HG02938 (cell line): ENCODE measurements around the gene VSTM2L.

ENCODE experiments used
- ATAC-seq: cut with Tn5 transposase; IDR thresholded peaks from one replicate; pipeline ENCODE4 v1.9.1; 2021; ENCODE audit warnings: mild to moderate bottlenecking, moderate library complexity; ENCODE audit not compliant: unreplicated experiment

Gene VSTM2L

DNA sequence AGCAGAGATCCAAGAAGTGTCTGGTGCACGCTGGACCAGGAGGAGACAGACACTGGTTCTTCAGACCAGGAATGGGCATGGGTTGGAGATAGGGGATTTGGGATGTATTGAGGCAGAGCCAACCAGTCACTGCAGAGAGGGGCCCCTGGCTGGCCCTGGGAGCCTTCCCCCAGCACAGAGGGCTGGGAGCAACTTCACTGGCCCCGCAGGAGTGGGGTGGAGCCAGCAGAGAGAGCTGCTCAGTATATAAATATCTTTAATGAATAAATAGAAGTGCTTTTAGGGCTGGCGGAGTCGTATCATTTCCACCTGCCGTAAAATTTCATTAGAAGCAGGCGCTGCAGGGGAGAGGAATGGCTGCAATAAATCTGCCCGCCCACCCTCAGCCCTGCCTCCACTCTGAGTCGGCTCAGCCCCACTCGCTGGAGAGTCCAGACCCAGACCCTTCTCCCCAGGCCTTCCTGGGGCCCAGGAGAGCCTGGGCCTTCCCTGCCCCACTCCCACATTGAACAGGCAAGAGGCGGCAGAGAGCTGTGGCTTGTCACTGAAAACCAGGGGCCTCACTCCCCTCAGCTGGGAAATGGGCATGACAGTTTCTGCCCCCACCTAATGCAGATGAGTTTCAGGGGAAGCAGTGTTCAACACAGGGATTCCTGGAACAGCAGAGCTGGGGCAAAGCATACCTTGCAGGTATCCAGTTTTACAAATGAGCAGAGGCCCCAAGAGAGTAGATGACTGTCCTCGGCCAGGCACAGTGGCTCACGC is 23.9 kb upstream of the VSTM2L start:
- ATAC-seq, result no peak

DNA sequence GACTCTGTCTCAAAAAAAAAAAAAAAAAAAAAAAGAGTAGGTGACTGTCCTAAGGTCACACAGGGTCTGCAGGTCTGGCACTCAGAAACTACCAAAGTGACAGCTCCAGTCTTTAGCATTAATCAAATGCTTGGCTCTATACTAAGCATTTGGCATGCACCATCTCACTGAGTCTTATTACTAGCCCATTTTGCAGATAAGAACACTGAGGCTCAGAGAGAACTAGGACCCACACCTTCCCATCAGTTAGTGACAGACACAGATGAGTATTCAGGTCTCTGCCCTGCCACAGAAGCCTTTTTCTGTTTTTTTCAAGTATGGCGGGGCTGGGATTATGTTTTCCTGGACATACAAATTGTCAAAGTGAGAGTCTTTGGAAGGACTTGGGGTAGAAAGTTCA is 23.1 kb upstream of the VSTM2L start:
- no peak for ATAC-seq

DNA sequence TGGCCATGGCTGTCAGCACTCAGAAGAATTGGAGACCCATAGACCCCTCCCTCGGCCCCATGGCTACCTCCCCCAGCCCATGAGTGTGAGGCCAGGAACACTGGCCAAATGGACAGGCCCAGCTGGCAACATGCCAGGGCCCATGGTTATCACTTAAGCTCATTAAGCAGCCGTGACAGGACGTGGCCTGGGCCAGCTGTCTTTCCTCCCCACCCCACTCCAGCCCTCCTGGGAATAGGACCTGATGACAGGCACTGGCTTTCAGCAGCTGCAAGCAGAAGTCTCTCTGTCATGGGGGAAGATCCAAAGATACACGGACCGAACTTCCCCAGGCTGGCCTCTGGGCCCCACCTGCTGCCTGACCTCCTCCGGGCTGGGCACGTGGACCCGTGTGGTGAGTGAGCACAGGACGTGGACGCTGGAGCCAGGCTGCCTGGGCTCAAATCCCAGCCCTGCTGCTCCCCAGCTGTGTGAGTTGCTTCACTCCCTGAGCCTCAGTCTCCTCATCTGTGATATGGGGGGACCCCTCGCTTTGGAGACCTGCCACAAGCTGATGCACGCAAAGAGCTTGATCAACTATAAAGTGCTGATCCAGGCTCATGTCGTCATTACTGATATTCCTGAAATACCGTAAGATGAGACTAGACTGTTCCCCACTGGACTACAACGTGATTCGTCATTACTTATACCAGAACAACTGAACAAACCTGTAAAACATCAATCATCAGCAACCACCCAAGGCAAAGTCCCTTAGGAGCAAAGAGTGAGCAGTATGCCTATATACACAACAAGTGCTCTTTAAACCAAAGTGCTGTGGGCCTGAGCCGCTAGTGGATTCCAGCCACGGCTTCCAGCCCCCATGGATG is 22.0 kb upstream of the VSTM2L start:
- no peak for ATAC-seq

DNA sequence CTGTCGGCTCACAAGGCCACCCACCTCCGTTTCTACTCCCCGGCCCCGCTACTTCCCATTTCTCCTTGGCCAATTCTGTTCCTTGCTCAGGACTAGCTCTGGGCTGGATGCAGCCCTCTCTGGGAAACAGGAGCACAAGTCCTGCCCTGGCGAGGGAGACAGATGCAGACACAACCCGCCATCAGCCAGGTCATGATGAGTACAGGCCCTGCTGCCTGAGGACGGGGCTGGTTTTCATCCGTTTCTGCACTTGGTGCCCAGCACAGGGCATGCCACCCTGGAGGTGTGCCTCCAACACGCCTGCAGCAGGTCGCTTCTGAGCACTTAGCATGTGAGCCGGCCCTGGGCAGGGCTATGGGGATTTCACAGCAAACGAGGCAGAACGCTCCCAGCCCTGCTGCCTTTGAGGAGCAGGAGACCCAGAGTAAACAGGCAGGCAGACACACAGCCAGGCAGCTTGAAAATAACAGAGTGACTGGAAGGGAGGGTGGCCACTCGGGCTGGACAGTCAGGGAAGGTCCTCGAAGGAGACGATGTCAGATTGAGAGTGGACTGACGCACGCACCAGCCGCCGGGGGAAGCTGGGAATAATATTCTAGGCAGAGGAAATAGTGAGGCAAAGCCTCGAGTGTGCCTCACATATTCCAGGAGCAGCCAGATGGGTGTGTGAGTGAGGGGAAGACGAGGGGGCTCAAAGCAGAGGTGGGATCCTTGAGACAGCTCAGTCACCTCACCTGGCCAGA is 21.2 kb upstream of the VSTM2L start:
- ATAC-seq, result no peak

DNA sequence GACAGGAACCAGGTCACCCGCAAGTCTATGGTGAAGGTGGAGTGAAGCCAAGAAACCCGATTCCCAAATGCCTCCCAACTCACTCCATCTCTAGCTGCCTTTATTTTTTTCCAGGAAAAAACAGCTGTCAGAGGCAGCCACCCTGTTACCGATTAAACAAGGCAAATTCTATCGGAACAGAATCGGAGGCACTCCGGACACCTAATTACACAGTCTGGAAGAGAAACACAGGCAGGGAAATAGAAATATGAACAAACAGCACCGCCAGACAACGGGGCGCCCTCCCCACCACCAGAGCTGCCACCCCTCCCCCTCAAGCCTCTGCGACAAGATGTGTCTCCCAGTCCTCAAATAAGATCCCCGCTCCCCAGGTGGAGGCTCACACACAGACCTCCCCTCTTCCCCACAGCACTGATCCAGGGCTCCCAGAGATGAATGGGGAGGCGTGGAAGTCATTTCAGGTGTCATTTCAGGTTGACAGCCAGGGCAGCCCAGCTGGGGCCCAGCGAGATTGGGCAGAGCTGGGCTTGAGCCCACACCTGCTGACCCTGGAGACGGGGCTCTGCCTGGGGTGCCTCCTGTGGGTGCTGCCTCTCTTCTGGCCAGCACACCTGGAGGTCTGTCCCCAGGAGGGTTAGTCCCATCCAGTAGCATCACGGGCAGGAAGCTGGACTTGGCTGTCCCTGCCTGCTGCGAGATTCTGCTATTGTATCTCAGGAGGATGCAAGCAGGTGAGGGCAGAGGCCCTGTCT is 19.8 kb upstream of the VSTM2L start:
- ATAC-seq, result no peak

DNA sequence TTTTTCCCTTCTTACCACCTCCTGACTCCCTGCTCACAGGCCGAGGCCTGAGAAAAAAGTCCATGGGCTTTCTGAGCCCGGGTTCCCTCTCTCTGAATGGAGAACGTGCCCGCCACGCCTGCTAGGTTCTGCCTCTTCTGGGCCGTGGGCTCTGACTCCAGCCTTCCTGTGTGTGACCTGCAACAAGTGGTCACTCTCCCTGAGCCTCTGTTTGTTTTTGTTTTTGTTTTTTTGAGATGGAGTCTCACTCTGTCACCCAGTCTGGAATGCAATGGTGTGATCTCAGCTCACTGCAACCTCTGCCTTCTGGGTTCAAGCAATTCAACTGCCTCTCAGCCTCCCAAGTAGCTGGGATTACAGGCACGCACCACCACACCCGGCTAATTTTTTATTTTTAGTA is 17.9 kb upstream of the VSTM2L start:
- no peak for ATAC-seq

DNA sequence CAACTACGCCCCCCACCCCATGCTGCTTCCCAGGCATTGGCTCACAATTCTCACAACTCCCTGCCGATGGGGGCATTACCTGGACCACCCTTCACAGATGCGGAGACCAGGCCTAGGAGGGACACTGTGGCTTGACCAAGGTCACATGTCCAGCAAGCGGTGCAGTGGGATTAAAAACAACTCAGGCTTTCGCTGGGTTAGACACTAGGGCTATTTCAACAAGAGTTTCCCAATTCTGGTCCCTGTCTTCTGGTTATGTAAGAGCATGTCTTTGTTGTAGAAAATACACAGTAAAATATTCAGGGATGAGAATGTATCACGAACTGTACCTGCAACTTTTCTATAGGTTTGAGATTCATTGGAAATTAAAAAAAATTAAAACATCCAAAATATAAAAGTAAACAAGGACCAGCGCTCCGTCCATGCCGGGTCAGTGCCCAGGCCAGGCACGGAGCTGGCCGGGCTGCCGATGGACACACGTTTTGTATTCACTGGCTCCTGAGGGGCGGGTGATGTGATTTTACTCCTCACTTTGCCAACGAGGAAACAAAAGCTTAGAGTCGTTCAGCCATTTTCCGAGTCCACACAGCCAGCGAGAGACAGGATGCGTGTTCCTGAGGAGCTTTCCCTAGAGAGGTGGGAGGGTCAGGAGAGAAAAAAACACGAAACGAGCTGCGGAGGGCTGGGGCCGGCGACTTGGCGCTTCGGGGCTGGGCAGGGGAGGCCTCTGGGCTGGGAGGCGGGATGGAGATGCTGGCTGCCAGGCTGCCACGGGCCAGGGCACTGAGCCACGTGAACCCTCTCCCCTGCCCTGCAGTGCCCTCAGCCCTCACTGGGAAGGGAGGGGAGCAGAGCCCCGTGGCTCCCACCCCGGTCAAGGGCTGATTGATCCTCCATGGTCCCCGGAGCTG is 17.1 kb upstream of the VSTM2L start:
- ATAC-seq, result no peak

DNA sequence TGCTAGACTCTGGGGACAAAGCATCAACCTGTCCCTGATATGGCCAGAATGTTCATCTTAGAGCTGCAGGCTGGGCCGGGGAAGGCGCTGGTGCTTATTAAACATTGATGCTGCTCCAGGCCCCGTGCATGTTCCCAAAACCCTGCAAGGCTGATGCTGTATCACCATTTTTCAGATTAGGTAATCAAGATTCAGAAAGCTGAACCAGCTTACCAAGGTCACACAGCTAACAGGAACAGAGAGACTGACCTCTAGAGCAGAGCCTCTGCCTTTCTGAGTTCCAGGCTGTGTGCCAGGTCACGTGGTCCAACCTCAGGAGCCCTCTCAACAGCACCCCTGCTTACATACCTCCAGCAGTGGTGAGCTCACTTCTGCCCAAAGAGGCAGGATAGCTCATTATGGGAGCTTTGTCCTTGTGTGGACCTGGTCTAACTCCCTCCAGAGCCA is 16.1 kb upstream of the VSTM2L start:
- no peak for ATAC-seq

DNA sequence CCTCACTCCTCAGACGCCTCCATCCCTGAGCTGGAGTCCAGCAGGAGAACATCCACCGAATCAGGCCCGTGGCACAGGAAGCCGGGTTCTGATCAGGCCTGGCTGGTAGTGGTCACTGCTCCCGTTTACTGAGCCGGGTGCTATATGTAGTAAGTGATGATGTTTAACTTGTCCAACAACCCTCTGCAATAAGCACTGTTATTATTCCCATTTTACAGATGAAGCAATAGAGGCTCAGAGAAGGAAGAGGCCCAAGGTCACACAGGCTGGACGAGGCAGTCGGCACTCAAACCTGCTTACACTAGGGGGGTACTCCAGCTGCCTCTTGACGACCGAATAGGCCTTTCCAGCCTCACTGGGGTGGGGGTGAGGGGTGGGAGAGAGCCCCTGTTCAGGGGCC is 14.3 kb upstream of the VSTM2L start:
- ATAC-seq, result no peak

DNA sequence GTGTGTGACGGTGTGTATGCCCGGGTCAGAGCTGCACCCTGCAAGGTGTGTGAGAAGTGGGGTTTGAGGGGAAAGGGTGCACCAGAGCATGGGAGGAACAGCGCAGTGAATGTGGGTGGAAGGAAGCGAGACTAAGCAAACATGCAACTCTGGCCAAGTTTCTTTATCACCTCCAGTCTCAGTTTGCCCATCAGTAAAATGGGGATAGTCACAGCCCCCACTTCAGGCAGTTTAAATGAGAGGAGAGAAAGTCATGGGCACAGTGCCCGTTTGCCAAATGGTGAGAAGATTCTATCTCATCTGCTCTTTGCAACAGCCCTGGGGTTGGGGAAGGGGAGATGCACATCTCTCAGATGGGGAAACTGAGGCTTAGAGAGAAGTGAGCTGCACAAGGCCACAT is 12.8 kb upstream of the VSTM2L start:
- no peak for ATAC-seq

DNA sequence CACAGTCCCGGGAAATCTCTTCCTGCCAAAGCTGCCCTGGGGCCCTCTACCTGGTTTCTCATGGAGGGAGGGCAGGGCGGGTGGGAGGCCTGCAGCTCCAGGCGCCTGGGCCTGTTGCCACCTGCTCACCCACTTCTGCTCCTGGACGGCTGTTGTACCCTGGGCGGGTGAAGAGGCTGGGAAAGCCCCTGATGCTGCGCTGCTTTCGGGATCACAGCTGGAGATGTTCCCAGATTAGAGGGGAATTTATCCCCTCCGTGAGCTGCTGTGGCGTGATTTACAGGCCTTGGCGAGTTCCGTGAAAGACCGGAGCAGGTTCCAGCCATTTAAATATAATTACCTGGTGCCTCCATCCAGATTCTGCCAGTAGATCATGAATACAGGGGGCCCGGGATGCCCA is 12.3 kb upstream of the VSTM2L start:
- ATAC-seq, result no peak

DNA sequence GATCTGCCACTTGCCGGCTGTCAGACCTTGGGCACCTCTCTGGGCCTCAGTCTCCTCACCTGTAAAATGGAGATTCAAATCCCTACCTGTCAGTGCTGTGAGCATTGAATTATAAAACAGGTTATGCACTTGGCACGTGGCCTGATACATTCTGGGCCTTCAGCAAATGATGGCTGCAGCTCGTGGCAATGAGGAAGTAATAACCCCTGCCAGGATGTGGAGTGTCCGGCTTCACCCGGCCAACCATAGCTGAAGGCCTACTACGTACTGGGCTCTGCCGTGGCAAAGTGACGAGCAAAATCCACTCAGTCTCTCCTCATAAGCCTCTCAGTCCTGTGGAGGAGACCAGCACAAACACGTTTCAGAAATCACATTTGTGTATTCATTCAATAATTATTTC is 10.9 kb upstream of the VSTM2L start:
- ATAC-seq, result no peak

DNA sequence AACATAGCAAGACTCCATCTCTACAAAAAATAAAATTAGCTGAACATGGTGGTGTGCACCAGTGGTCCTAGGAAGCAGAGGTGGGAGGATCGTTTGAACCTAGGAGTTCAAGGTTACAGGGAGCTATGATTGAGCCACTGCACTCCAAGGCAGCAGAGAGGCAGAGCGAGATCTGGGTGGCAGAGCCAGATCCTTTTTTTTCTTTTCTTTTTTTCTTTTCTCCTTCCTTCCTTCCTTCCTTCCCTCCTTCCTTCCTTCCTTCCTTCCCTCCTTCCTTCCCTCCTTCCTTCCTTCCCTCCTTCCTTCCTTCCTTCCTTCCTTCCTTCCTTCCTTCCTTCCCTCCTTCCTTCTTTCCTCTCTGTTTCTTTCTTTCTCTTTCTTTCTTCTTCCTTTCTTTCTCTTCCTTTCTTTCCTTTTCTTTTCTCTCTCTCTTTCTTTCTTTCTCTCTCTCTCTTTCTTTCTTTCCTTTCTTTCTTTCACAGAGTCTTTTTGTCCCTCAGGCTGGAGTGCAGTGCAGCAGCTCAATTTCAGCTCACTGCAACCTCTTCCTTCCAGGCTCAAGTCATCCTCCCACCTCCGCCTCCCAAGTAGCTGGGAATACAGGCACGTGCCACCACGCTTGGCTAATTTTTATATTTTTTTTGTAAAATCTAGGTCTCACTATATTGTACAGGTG is 9.2 kb upstream of the VSTM2L start:
- no peak for ATAC-seq

DNA sequence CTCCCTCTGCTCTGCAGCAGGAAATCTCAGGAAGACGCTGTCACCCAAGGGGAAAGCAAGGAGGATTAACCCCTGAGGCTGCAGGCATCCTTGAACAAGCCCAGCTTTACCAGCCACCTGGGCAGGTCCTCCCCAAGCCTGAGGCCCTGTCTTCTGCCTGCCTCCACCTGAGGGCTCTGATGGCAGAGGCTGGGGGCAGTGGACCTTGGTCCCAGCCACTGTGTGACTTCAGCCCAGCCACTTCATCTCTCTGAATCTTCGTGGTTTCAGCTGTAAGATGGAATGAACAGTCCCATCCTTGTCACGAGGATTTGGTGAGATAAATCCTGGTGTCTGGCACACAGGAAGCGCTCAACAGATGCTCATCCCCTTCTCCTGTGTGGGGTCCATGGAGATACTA is 8.5 kb upstream of the VSTM2L start:
- ATAC-seq, result no peak

DNA sequence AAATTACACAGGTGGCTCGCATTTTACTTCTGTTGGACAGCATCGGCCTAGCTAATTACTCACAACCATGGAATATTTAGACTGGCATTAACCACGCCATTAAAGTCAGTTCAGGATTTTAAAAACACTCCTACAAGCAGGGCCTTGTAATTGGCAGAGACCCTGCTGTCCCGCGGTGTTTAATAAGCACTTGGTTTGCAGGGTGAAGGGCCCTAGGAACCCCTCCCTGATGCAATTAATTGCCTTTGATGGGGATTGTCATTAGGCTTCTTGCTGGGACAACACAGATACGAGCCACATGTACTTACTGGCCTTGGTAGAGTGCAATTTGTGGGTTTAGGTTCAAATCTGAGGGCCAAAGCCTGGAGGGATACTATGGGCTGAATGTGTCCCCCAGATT is 7.8 kb upstream of the VSTM2L start:
- ATAC-seq, result no peak

DNA sequence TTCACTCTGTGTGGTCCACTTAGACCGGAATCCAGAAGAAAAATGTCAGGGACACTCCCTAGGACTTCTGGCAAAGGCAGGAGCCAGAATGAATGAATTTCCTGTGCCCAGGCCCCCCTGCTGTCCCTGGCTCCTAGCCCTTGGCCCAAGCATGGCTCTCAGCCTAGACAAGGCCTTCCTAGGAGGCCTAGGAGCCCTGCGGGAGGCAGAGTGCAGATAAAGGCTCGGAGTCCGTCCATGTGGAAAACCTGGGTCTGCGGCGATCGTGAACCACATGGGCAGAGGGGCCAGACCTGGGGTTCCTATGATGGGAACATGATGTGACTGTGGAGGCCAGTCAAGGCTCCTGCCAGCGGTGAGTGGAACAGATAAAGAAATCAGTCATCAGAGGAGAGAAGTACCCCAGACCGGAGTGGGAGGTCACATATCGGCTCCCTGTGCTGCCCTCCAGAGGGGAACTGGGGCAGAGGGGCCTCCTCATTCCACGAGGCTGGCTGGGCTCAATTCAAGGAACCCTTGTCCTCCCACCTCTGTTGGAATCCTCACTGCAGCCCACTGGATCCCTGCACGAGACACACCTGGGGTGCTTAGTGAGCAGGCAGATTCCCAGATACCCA is 5.9 kb upstream of the VSTM2L start:
- no peak for ATAC-seq

DNA sequence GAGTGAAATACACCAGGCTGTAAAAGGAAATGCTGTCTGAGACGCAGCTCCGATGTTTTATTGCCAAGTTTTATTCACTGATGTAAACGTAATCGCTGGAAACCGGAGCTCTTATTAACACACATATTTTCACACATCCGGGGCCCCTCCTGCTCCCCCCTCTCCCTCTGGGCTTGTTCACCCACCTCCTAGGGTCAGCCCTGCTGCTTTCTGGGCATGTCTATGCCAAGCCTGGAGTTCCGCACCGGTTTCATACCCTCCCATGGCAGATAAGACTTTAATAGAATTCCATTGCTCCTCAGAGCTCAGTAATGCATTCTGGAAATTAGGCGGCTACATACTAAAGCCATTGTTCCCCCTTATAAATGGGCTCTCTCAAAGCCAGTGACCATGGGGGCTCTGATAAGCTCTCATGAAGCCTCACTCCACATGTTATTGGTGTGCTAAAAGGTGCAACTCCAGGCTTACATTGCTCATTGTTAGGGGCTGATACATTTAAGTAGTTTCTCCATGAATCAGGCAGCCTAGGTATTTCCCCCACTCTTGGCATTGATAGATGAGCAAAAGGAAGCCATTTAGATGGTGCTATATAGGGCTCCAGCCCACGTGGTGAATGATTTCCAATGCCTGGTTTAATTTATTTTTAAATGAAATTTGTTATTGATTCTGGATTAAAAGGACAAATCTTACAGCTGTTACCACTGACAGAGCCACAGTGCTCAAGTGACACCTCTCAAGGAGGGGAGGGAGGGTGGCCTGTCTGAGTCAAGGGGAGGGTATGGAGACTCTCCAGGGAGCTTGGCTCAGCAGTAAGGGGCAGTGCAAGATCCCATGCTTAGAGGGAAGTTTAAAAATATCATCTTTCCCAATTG is 4.5 kb upstream of the VSTM2L start:
- ATAC-seq, result no peak
